PC-9 (cell line): ENCODE measurements around the gene UGT1A7.

Source experiments
- CTCF ChIP-seq: fragments of 200-600 bp; sonication (generic); conservative IDR thresholded peaks from 2 replicates; pipeline ENCODE4 v1.6.1; 2017; ENCODE audit warnings: mixed run types, antibody characterized with exemption, mild to moderate bottlenecking, moderate library complexity
- EZH2 ChIP-seq: fragments of 200-600 bp; sonication (generic); IDR thresholded peaks from 2 replicates; pipeline ENCODE4 v1.8.0; 2017; ENCODE audit warnings: antibody characterized with exemption, low read depth

- TF ChIP-seq CTCF (no peak), EZH2 (no peak)
These were observed 17.8 kb upstream of the UGT1A7 start for GRCh38 chr2:233663911-233664310.
